Retinal pigment epithelial cell (primary cell): ENCODE data around the gene CCDC14.

Experiments used
- DNase-seq: peaks from one replicate; pipeline ENCODE4 v3.0.0-alpha.2; 2010; ENCODE audit warnings: low read depth
- H3K4me3 ChIP-seq: 2 replicates; pipeline ENCODE4 v1.5.1; 2011; ENCODE audit warnings: mild to moderate bottlenecking, low read length, control low read depth, moderate library complexity
- TF ChIP-seq, protein P1 (sequence below): conservative IDR thresholded peaks from 2 replicates; pipeline ENCODE4 v1.5.1; 2011; ENCODE audit warnings: low read depth, low read length, control low read depth, inconsistent platforms

CCDC14 gene

DNA sequence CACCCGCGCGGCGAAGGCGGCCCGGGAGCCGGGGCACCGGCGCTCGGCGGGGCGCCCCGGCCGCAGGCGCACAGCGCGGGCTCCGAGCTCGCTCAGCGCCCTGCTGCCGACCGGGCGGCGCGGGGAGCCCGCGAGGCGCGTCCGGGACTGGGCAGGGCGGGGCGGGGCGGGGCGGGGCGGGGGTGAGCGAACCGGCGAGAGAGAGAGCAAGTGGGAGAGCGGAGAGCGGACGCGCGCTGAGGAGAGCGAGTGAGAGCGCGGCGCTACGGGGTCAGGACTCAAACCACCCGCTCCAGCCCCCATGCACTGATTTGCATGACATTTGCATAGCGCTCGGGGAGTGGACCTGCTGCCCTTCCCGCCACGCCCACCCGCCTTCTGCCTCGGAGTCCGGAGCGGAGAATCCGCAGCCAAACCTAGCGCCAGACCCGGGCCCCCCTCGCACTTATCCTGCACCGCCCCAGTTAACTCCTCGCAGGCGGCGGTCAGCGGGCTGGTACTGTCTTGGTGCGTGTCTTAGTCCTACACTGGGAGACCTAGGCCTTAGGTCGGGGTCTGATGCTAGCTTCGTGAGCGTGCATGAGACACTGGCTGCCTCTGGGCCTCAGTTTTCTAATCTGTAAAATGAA is 76.7 kb downstream of the CCDC14 start, which contains the start of gene MYLK:
Gene MYLK (minus strand): TSS at position 130 of the 629 bp plus-strand sequence. CDS start 90,491 bp downstream, outside the sequence.
- TF ChIP-seq, protein P1, sequence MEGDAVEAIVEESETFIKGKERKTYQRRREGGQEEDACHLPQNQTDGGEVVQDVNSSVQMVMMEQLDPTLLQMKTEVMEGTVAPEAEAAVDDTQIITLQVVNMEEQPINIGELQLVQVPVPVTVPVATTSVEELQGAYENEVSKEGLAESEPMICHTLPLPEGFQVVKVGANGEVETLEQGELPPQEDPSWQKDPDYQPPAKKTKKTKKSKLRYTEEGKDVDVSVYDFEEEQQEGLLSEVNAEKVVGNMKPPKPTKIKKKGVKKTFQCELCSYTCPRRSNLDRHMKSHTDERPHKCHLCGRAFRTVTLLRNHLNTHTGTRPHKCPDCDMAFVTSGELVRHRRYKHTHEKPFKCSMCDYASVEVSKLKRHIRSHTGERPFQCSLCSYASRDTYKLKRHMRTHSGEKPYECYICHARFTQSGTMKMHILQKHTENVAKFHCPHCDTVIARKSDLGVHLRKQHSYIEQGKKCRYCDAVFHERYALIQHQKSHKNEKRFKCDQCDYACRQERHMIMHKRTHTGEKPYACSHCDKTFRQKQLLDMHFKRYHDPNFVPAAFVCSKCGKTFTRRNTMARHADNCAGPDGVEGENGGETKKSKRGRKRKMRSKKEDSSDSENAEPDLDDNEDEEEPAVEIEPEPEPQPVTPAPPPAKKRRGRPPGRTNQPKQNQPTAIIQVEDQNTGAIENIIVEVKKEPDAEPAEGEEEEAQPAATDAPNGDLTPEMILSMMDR = no peak
- peak within 1 kb of the TSS; percentile 88 for H3K4me3 ChIP-seq
- peak; percentile 92 for DNase-seq

DNA sequence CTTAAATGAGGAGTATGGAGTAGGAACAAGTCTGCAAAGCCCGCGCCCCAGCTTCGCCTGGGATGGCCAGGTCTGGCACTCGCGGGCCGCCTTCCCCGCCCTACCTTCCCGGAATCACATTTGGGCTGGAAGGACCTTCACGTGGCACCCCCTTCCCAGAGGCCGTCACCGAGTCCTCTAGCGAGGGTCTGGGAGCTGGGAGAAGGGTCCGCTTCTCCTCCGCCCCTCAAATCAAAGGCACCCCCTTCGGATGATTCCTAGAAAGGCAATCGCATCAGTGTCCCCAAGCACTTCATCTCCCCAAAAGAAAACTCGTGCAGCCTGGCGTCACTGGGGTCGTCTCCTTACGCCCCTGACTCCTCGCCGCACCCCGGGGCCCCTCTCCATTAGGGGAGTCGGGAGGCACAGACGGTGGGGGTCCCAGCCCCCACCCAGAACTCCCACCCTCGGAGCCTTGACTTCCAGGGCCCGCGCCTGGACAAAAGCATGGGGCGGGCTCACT is 77.3 kb downstream of the CCDC14 start:
- H3K4me3 ChIP-seq = peak overlapping the region; percentile 88
- TF ChIP-seq, protein P1 = no peak
- peak; percentile 10 for DNase-seq

DNA sequence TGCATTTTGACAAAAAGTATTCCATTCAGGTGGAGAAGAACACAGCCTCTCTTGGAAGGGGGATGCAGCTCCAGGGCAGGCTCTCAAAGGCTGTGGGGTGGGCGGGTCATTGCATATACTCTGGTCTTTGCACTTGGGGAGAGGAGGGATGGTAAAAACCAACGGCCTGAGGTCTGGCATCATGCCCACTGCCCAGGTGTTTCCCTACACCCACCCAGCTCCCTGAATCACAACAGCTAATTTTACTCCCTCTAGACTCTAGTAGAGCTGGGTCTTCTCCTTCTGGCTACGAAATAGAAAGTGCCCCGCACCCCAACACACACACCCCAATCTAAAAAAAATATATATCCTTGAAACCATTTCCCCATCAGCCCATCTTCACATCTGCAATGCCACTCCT is 77.9 kb downstream of the CCDC14 start:
- TF ChIP-seq, protein P1 = no peak
- peak overlapping the region; percentile 88 for H3K4me3 ChIP-seq
- no peak for DNase-seq

DNA sequence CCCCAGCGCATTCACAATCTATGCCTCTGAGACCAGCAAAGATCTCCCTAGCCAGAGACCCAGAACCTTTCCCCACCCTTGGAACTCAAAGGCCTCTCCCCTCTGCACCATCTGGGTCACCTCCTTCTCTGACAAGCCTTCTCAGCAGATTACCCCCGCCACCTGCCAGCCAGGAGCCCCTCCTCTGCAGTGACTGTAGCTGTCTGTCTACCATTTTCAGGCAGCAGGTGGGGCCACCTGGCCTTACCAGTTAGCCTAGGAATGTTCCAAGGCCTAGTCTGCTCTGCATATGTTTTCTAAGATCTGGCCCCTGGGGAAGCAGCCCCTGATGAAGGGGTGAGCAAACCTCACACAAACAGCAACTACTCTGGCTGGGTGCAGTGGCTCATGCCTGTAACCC is 79.3 kb downstream of the CCDC14 start:
- no peak for DNase-seq
- H3K4me3 ChIP-seq = peak overlapping the region; percentile 88
- TF ChIP-seq, protein P1 = no peak

DNA sequence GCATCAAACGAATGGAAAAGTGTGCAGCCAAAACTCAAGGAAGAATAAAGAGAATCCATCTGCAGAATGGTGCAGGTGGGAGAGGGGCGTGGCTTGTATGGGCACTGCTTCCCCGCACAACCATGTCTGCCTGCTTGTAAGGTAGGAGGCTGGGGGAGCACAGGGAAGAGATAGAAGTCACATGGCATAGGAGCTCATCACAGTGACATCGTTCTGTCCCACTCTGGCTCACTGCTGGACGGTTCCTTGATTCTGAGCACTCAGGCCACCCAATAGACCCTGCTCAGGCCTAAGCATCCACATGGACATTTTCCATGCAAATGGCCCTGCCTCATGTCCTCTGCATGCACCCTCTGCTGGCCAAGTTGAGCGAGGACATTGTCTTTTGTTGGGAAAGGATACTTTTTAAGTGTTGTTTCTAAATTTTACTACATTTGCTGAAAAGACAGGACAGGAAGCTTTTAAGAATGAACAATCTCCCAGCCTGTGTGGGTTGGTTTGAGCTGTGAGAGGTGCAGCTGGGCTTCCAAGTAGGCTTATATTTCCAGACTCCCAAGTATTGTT is 79.9 kb downstream of the CCDC14 start:
- peak; percentile 12 for DNase-seq
- peak overlapping the region; percentile 1 for H3K4me3 ChIP-seq
- TF ChIP-seq, protein P1 = peak; percentile 82

DNA sequence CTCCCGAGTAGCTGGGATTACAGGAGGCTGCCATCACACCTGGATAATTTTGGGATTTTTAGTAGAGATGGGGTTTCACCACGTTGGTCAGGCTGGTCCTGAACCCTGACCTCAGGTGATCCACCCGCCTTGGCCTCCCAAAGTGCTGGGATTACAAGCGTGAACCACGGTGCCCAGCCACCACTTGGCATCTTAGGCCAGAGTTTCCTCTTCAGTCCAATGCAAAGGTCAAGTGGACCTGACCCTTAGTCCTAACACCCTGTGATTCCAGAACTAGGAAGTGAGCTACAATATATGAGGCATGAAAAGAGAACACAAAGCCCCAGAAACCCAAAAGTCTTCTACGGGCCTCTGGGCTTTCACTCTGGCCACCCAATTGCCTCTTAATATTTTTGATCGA is 82.2 kb downstream of the CCDC14 start:
- no peak for DNase-seq
- TF ChIP-seq, protein P1 = no peak
- no peak overlapping the region for H3K4me3 ChIP-seq

DNA sequence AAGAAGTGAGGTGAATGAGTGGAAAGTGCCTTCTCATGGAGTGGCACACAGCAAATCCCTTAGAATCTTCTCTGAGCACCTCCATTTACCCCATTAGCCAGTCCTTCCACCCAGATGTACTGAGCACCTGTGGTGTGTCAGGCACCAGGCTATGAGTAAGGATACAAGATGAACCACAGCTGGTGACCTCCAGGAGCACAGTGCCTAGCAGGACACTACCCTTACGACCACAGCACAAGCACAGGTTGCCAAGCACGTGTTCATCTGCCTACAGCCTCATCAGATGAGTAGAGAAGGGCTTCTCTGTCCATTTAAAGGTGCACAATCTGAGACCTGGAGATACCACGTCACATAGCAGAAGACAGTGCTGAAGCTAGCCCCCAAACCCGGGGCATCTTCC is 83.1 kb downstream of the CCDC14 start:
- no peak overlapping the region for H3K4me3 ChIP-seq
- TF ChIP-seq, protein P1 = no peak
- DNase-seq = no peak
